Inflammatory macrophage (primary cell): Measurements from ENCODE around the gene ISLR2.
"Not testable (repeated sequence)": the region's sequence is repeated elsewhere in the genome, so short reads cannot be mapped to it uniquely, and the experiment has no call there.

Experiments
- DNase-seq, 2 donors: peaks; one replicate each; pipeline ENCODE4 v3.0.0-alpha.2; 2020 to 2022

Gene ISLR2

DNA sequence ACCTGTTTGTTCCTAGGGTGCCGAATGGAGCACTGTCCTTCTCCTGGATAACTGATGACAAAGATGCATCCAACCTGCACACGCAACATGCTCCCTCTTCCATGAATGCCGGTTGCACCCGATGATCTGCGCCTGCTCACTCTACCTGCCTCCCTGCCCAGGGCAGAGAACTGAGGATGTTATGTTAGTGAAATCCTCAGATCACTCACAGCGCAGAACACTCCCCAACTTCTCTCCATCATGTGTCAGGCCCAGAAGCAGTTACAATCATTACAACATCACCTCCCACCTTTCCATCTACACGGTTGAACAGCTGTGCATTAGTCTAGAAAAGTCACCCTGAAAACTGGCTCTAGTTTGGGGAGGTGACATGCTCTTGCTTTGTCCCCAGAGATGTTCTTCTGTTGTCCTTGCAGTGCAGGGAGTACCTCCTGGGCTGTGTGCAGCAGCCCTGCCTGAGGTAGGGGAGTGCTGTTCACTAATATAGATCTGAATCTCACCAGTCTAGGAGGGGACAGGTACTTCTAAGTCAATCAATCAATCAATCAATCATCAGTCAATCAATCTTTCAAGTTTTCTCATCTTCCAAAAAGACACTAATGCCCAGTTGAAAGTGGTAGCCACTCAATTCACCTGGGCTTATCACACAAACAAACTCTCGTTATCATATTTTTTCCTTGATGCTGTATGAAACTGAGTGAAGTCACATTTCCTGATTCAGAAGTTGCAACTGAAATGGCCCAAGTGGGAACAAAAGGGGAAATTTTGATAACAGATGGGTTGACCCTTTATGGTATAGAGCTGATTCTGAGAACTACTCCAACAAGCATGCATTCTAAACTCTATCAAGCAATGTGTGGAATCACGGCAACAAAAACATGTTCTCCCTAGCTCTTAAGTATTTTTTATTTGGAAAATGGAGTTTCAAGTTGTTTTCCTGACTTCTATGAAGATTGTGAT lies 27.8 kb downstream of the ISLR2 start:
- DNase-seq: no peak

DNA sequence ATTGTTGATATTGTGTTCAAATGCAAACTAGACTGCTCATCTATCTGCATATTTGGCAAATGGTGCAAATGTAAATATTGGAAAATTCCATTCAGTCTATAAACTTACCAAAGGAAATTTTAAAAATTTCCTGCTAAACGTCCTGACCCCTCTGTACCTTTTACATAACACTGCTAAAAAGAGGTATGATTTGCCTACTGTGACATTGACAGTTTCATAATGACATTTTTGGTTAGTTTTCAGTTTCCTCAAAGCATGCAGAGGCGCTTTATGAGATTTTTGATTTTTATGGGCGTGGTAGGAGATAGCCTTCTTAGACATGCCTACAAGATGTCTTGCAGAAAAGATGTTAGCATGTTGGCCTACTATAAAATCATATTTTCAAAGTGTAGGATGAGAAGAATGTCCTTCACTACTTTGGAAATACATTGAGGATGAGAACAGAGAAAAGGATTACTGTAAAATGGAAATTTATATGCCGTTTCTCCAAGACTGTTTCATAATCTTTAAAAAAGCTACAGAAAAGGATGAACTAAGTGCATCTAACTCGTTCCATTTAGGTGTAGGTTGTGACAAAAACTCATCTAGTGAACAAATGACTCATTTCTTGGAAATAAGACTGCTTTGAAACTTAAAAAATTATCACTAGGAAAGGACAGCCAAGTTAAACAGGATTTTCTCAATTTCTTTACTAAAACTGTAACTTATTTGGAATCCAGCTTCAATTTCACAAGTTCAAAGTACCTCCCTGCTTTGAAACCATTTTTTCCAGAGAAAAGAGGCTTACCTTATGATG lies 28.7 kb downstream of the ISLR2 start:
- no peak for DNase-seq

DNA sequence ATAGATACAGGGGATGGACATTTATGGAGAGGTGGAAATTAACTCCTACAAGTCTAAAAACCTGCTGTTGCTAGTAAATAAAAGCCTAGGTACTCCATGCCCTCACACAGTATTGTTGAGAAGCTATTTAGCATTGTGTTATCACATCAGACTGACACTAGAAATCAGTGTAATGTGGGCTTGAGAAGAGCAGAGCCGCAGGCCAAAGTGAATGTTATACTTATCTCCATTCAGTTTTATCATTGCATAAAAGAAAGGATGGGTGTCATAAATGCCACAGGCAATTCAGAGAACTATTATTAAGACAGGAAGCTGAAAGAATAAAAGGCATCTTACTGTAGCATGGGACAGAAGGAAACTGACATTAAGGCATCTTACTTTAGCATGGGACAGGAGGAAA lies 29.4 kb downstream of the ISLR2 start:
- DNase-seq: no peak

DNA sequence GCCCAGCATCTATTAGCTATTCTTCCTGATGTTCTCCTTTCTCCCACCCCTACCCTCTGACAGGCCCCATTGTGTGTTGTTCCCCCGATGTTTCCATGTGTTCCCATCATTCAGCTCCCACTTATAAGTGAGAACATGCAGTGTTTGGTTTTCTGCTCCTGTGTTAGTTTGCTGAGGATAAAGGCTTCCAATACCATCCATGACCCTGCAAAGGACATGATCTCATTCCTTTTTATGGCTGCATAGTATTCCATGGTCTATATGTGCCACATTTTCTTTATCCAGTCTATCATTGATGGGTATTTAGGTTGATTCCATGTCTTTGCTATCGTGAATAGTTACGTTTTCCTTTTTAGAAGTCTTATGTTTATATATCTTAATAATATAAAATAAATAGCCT lies 30.0 kb downstream of the ISLR2 start:
- DNase-seq: not testable (repeated sequence)

DNA sequence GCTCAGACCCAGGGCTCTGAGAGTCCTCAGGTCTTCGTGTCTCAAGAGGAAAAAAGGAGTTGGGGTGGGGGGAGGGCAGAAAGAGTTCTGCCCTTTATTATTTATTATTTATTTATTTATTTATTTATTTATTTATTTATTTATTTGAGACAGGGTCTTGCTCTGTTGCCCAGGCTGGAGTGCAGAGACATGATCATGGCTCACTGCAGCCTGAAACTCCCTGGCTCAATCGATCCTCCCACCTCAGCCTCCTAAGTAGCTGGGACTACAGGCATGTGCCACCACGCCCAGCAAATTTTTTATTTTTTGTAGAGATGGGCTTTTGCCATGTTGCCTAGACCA lies 31.8 kb downstream of the ISLR2 start:
- not testable (repeated sequence) for DNase-seq

DNA sequence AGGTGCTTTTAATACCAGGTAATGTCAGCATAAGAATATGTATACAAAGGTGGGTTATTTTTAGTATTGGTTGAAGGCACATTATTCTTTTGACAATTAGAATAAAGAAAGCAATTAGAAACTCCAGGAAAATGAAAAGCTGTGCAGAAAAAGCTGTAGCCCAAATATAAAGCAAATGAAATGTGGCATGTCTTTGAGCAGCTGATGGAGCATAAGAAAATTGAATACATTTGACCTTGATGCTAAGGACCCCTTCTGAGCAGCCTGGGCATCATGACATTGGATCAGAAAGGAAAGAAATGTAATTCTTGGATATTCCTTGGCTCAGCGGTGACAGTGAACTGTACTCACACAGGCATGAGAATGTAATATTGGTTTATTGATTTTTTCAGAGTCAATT lies 35.1 kb downstream of the ISLR2 start:
- DNase-seq: no peak

DNA sequence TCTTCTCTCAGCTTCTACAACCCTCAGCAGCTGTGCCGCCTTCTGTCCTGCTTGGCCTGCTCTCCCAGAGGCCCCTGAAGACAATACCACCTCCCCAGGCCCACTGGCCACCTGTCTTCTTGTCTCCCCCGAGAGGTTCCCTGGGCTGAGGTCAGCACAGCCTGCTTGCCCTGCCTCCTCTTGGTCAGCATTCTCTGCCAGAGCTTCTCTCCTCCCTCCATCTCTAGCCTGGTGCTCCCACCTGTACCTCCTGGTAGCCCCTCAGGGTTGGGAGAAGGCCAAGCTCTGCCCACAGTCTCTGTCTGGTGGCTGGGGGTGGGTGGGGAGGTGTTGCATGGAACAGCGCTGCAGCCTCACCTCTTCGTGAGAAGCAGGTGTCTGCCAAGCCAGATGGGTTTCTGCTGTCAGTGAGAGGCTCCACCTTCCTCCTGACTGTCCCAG lies 37.5 kb downstream of the ISLR2 start:
- no peak for DNase-seq

DNA sequence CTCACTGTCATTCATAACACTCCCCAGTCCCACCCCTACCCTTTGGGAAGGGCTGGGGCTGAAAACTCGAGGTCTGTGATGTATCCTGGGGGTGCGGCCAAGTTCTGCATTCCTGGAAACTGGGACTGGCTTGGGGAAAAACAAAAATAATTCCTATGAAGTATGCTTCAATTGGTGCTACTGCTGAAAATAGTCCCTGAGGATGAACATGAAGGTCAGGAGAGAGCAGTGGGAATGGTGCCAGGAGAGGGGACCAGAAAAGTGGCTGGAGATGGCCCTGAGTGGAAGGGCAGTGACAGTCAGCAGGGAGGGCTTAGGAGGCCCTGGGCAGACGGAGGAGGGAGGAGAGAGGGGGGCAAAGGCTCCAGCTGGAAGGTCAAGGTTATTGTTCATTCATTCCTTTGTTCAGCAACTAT lies 38.3 kb downstream of the ISLR2 start:
- no peak for DNase-seq

DNA sequence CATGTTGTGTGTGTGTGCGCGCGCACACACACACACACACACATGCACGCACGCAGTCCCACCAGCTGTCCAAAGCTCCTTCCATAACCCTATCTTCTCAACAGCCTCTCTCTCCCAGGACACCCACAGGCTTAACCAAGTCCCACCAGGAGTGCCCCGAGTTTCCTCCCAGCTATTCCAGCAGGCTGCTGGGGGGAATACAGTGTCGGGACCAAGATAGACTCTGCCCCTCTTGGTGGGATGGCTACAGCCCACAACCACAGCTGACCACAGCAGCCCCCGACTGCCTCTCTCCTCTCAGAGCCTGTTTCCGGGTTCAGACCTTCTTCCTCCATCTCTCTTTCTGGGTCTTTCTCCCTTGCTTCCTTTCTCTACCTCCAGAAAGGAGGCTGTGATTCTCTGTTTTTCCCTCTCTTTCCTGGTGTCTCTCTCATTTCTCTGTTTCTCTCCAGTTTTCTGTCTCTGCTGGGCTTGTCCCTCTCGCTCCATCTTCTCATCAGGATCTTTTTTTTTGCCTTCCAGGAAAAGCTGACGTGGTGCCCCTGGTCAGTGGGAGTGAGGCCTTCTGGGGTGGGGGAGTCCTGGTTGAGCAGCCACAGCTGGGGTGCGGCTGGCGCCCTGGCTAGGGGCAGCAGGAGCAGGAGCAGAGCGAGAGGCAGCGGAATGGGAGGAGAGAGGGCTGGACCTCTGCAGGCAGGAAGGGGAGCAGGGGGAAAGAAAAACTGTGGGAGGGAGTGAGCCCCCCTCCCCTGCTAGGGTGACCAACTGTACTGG lies 39.9 kb downstream of the ISLR2 start:
- no peak for DNase-seq

DNA sequence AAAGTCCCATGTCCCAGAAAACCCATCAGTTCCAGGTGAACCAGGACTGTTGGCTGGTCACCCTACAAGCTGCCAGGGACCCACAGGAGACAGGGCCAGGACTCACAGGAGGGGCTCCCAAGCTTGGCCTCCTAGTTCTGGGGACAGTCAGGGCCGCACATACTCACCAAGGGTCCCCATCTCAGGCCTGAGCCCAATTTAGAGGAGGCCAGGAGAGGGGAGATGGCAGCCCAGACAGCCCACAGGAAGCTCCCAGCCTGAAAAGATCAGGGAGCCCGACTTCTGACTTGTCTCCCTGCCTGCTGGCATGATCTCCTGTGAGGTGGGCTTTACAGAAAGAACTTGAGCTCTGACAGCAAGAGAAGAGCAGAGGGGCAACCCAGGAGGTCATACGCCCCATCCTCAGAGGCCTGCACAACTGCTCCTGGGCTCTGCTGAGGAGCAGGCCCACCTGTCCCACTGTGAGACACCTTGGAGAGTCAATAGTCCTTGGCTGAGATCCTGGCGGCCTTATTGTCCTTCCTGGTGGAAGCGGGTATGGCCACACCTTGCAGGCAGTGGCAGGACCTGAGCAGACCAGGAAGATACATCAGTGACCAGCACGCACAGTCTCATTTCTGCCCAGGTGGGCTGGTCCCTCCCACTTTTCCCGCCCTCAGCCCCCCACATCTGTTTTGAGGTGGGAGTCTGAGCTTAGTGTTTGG lies 40.6 kb downstream of the ISLR2 start:
- DNase-seq: no peak

DNA sequence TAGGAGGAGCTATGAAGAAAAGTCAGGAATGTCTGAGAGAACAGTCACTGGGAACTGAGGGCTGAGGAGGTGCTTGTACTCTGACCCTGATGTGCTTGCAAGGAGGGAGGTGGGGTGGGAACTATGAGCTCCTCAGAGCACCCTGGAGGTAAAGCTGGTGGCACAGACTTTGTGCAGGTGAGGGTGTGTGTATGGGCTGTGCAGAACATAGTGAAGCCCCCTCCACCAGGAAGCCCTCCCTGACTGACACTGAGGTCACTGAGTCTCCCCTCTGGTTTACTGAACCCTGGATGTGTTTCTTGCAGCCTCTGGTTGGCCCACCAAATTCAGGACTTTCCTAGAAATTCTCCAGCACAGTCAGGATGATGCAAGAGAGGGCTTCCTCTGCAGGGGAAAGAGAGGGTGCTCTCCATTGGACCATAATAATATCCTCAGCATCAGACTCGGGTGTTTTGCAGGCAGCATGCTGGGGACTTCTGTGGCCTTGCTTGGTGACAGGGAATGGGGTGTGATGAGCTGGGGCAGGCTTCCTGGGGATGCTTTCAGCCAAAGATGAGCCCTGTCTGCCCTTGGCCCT lies 41.7 kb downstream of the ISLR2 start:
- no peak for DNase-seq

DNA sequence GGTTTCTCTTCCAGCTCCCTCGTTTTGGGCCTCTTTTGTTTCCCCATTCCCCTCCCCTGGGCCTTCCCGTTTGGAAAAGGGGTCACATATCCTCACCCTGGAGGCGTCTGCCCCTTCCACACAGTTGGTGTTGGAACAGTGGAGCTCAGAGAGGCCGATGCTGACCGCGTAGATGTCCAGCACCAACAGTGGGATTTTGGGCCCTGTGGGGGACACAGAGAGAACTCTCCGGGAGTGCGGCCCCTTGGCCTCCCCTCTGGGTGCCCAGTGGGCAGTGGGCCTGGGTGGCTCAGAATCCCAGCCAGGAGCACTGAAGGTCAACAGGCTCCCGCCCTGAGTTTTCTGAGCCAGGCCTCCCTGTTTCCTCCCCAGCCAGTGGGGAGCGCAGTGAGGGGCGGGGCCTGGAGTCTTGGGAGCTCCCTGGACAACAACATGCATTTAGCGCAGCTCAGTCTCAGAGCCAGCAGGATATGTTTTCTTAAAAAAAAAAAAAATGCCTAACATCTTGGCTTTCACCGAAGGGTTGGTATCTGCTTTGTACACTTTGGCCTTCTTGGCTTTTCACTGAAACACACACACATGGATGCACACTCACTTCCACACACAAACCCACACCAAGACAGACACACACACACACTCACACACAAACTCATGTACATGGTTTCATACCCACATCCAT lies 42.5 kb downstream of the ISLR2 start:
- DNase-seq: no peak

DNA sequence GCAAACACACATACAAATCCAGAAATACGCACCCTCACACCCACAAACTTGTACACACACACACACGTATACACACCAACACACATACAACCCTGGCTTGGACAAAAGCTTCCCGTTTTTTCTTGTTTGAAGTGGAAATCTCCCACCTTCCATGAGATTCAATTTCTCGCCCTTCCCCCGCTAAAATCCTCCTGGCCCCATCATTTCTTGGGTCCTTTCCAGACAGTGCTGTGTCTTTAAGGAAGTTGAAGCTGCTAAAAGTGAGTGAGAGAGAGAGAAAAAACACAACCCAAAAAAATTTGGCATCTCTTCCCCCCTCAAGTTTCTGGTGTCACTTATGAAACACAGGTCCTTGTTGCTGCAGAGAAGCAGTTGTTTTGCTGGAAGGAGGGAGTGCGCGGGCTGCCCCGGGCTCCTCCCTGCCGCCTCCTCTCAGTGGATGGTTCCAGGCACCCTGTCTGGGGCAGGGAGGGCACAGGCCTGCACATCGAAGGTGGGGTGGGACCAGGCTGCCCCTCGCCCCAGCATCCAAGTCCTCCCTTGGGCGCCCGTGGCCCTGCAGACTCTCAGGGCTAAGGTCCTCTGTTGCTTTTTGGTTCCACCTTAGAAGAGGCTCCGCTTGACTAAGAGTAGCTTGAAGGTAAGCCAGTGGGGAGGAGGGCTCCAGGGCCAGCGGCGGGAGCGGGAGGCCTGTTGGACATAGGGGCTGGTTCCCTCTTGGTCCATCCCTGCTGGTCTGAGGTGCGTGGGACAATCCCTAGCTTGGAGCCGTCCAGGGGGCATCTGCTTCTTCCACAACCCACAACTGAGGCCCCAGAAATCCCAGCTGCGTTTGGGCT lies 43.2 kb downstream of the ISLR2 start, which contains the start of gene ISLR:
Gene ISLR (plus strand): TSS at position 331 of the 839 bp plus-strand sequence. CDS start 1,149 bp downstream, outside the sequence.
- DNase-seq: no peak

DNA sequence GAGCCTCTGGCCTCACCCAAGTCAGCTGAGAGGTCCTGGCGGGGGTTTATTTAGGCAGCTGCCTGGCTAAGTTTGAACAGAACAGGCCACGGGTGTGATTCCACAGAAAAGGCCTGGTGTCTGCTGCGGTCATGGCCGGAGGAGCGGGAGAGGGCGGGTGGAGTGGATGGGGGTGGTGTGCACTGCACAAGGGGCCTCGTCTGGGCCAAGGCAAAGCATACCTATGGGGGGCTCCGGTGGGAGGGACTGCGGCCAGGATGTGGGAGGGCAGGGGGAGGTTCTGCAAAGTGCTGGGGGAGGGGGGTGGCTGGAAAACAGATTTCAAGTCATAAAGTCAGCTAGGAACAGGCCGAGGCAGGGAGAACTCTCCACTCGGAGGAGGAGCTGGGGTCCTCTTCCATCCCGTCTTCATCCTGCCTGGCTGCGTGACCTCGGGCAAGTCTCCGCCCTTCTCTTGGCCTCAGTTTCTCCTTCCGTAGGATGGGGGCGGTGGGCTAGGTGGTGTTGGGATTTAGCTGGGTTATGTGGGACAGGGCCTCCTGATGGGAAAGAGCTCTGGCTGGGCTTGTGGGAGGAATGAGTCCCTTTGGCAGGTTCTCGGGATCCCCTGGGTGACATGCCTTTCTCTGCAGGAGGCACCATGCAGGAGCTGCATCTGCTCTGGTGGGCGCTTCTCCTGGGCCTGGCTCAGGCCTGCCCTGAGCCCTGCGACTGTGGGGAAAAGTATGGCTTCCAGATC lies 44.0 kb downstream of the ISLR2 start:
- no peak for DNase-seq

DNA sequence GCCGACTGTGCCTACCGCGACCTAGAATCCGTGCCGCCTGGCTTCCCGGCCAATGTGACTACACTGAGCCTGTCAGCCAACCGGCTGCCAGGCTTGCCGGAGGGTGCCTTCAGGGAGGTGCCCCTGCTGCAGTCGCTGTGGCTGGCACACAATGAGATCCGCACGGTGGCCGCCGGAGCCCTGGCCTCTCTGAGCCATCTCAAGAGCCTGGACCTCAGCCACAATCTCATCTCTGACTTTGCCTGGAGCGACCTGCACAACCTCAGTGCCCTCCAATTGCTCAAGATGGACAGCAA lies 44.5 kb downstream of the ISLR2 start:
- DNase-seq: no peak

DNA sequence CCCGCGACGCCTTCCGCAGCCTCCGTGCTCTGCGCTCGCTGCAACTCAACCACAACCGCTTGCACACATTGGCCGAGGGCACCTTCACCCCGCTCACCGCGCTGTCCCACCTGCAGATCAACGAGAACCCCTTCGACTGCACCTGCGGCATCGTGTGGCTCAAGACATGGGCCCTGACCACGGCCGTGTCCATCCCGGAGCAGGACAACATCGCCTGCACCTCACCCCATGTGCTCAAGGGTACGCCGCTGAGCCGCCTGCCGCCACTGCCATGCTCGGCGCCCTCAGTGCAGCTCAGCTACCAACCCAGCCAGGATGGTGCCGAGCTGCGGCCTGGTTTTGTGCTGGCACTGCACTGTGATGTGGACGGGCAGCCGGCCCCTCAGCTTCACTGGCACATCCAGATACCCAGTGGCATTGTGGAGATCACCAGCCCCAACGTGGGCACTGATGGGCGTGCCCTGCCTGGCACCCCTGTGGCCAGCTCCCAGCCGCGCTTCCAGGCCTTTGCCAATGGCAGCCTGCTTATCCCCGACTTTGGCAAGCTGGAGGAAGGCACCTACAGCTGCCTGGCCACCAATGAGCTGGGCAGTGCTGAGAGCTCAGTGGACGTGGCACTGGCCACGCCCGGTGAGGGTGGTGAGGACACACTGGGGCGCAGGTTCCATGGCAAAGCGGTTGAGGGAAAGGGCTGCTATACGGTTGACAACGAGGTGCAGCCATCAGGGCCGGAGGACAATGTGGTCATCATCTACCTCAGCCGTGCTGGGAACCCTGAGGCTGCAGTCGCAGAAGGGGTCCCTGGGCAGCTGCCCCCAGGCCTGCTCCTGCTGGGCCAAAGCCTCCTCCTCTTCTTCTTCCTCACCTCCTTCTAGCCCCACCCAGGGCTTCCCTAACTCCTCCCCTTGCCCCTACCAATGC lies 45.1 kb downstream of the ISLR2 start:
- DNase-seq: no peak

DNA sequence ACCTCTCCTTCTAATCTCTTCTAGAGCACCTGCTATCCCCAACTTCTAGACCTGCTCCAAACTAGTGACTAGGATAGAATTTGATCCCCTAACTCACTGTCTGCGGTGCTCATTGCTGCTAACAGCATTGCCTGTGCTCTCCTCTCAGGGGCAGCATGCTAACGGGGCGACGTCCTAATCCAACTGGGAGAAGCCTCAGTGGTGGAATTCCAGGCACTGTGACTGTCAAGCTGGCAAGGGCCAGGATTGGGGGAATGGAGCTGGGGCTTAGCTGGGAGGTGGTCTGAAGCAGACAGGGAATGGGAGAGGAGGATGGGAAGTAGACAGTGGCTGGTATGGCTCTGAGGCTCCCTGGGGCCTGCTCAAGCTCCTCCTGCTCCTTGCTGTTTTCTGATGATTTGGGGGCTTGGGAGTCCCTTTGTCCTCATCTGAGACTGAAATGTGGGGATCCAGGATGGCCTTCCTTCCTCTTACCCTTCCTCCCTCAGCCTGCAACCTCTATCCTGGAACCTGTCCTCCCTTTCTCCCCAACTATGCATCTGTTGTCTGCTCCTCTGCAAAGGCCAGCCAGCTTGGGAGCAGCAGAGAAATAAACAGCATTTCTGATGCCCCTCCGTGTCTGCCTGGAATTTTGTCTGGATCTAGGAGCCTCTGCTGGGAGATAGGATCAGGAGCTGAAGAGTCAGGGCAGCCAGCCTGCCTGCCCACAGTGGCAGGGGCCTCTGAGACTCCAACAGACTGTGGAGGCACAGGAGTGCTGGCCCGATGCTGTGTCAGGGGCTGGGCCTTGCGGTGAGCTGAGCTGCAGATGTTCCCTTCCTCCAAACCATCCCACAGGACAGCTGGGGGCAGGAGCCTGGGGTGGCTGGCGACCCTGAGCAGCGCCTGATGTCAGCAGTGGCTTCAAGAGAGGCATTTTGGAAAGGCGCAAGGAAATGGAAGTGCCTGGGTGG lies 46.2 kb downstream of the ISLR2 start:
- DNase-seq: no peak
